GM23338 (cell line): Measurements from ENCODE around the gene WWOX. TPM values are rescaled to one million over a fixed set of nuclear protein-coding genes. Genes with fewer than 3 reads are reported as not detected.

ENCODE experiments used
- ATAC-seq: fragments of 200-7000 bp; cut with Tn5 transposase; 3 replicates; pipeline ENCODE4 v1.9.1; 2020
- DNase-seq: peaks from one replicate; pipeline ENCODE4 v3.0.0-alpha.2; 2015; ENCODE audit warnings: low spot score
- H2AFZ ChIP-seq: fragments of 200-600 bp; sonication (generic); 2 replicates; pipeline ENCODE4 v1.8.0; 2016; ENCODE audit warnings: antibody characterized with exemption, mild to moderate bottlenecking, moderate library complexity
- H3F3A ChIP-seq: fragments of 200-600 bp; sonication (generic); replicated peaks from 2 replicates; pipeline ENCODE4 v1.8.0; 2017; ENCODE audit warnings: antibody characterized with exemption, mixed run types, low read depth
- H3K27ac ChIP-seq: fragments of 200-600 bp; sonication (generic); 2 replicates; pipeline ENCODE4 v1.6.1; 2016; ENCODE audit warnings: low read depth
- H3K27me3 ChIP-seq: fragments of 200-600 bp; sonication (generic); 2 replicates; pipeline ENCODE4 v1.8.0; 2016; ENCODE audit warnings: mild to moderate bottlenecking, mixed run types, moderate library complexity; ENCODE audit not compliant: insufficient read depth
- H3K36me3 ChIP-seq: fragments of 200-600 bp; sonication (generic); 2 replicates; pipeline ENCODE4 v1.8.0; 2016; ENCODE audit warnings: mild to moderate bottlenecking; ENCODE audit not compliant: insufficient read depth
- H3K4me1 ChIP-seq: fragments of 200-600 bp; sonication (generic); 2 replicates; pipeline ENCODE4 v1.8.0; 2016; ENCODE audit warnings: mild to moderate bottlenecking, moderate library complexity; ENCODE audit not compliant: insufficient read depth
- H3K4me2 ChIP-seq: fragments of 200-600 bp; sonication (generic); 2 replicates; pipeline ENCODE4 v1.7.1; 2017; ENCODE audit warnings: mixed run types
- H3K4me3 ChIP-seq: fragments of 200-600 bp; sonication (generic); 2 replicates; pipeline ENCODE4 v1.6.1; 2016; ENCODE audit warnings: mixed run types
- H3K79me2 ChIP-seq: fragments of 200-600 bp; sonication (generic); replicated peaks from 2 replicates; pipeline ENCODE4 v1.8.0; 2017; ENCODE audit warnings: mild to moderate bottlenecking; ENCODE audit not compliant: insufficient read depth
- H3K9me2 ChIP-seq: fragments of 200-600 bp; sonication (generic); 2 replicates; pipeline ENCODE4 v1.8.0; 2017; ENCODE audit not compliant: insufficient read depth
- H4K20me1 ChIP-seq: fragments of 200-600 bp; sonication (generic); replicated peaks from 2 replicates; pipeline ENCODE4 v1.8.0; 2017; ENCODE audit warnings: mild to moderate bottlenecking; ENCODE audit not compliant: insufficient read depth
- H3K27ac Mint-ChIP-seq: 2 replicates; pipeline ENCODE4 v1.8.0; 2020; ENCODE audit warnings: inconsistent platforms, mild to moderate bottlenecking, moderate library complexity, mixed read lengths
- H3K27me3 Mint-ChIP-seq: 3 replicates; pipeline ENCODE4 v1.8.0; 2022; ENCODE audit warnings: low read depth, mild to moderate bottlenecking, moderate library complexity, mixed read lengths, inconsistent platforms; ENCODE audit not compliant: insufficient read depth, poor library complexity
- H3K36me3 Mint-ChIP-seq: 3 replicates; pipeline ENCODE4 v1.8.0; 2021; ENCODE audit warnings: low read depth, mild to moderate bottlenecking, inconsistent platforms, moderate library complexity, mixed read lengths
- H3K4me1 Mint-ChIP-seq: 3 replicates; pipeline ENCODE4 v1.8.0; 2020; ENCODE audit warnings: mild to moderate bottlenecking, inconsistent platforms, mixed read lengths
- H3K4me3 Mint-ChIP-seq: 3 replicates; pipeline ENCODE4 v1.8.0; 2021; ENCODE audit warnings: moderate library complexity, mild to moderate bottlenecking, inconsistent platforms, mixed read lengths
- H3K9me3 Mint-ChIP-seq: 3 replicates; pipeline ENCODE4 v1.8.0; 2020; ENCODE audit warnings: moderate library complexity, mild to moderate bottlenecking, inconsistent platforms, mixed read lengths
- CREB1 ChIP-seq: fragments of 250-450 bp; sonication (Bioruptor Pico); IDR thresholded peaks from 2 replicates; pipeline ENCODE4 v1.5.0; 2020; ENCODE audit warnings: low read depth, mild to moderate bottlenecking, moderate library complexity
- CTCF ChIP-seq, 2 experiments: fragments of 200-600 bp in 1 of 2; sonication (generic) in 1 of 2; conservative IDR thresholded peaks; 2 replicates each; pipeline versions ENCODE4 v1.5.1 to v1.6.1; 2016 to 2017; ENCODE audit warnings: antibody characterized with exemption in 2 of 2, low read depth in 2 of 2, mild to moderate bottlenecking in 2 of 2, moderate library complexity in 1 of 2
- EZH2 ChIP-seq: fragments of 200-600 bp; sonication (generic); IDR thresholded peaks from one replicate; pipeline ENCODE4 v1.8.0; 2017; ENCODE audit warnings: antibody characterized with exemption, mild to moderate bottlenecking, low read depth; ENCODE audit not compliant: unreplicated experiment
- JUNB ChIP-seq: IDR thresholded peaks from one replicate; pipeline ENCODE4 v1.6.1; 2016; ENCODE audit warnings: antibody characterized with exemption; ENCODE audit not compliant: unreplicated experiment
- NANOG ChIP-seq: IDR thresholded peaks from 2 replicates; pipeline ENCODE4 v1.6.1; 2016; ENCODE audit warnings: antibody characterized with exemption, borderline replicate concordance
- POLR2AphosphoS5 ChIP-seq: IDR thresholded peaks from 2 replicates; pipeline ENCODE4 v1.6.1; 2016; ENCODE audit warnings: antibody characterized with exemption, low read depth
- REST ChIP-seq: IDR thresholded peaks from one replicate; pipeline ENCODE4 v1.6.1; 2018; ENCODE audit warnings: antibody characterized with exemption; ENCODE audit not compliant: unreplicated experiment
- STAT1 ChIP-seq: IDR thresholded peaks from one replicate; pipeline ENCODE4 v1.6.1; 2016; ENCODE audit warnings: antibody characterized with exemption; ENCODE audit not compliant: unreplicated experiment
- ZNF114 ChIP-seq: fragments of 250-450 bp; sonication (Bioruptor Pico); IDR thresholded peaks from 2 replicates; pipeline ENCODE4 v1.5.0; 2020; ENCODE audit warnings: mild to moderate bottlenecking, moderate library complexity
- ZNF331 ChIP-seq: fragments of 250-450 bp; sonication (Bioruptor Pico); IDR thresholded peaks from 2 replicates; pipeline ENCODE4 v1.5.0; 2020; ENCODE audit warnings: low read depth, mild to moderate bottlenecking, moderate library complexity
- ZNF462 ChIP-seq: fragments of 250-450 bp; sonication (Bioruptor Pico); IDR thresholded peaks from 2 replicates; pipeline ENCODE4 v1.5.0; 2020; ENCODE audit warnings: mild to moderate bottlenecking, moderate library complexity
- polyA plus RNA-seq: library from polyadenylated mRNA; unstranded; fragments of >200 nt; fragmentation: Nextera tagmentation; extraction: Ambion mirVana; gene quantifications from 2 replicates; pipeline ENCODE4 v1.2.1, GENCODE V29; 2016
- total RNA-seq: library from RNA; depleted of rRNA; stranded (reverse); fragments of >200 nt; shearing (Covaris generic); gene quantifications from 2 replicates; pipeline ENCODE4 v1.2.3, GENCODE V29; 2014

WWOX gene
- total and polyA plus RNA-seq, 2 experiments from 2014 or later: 10.0 to 19.3 TPM

- Mint-ChIP-seq H3K4me1 (peaks cover 3% of the 10 kb centered on the region; the same call in 1 of the 3 replicates), H3K9me3 (peaks cover 11% of the 10 kb centered on the region), H3K36me3 (peaks cover 3% of the 10 kb centered on the region; the same call in 2 of the 3 replicates), H3K27ac (no peak overlapping the region), H3K4me3 (no peak overlapping the region), H3K27me3 (peaks cover 2% of the 10 kb centered on the region)
- Histone ChIP-seq H3K36me3 (no peaks in the 10 kb centered on the region), H3K4me3 (no peak overlapping the region), H3K4me1 (no peaks in the 10 kb centered on the region), H3K27me3 (no peaks in the 10 kb centered on the region), H3F3A (no peaks in the 10 kb centered on the region), H3K79me2 (no peaks in the 10 kb centered on the region), H2AFZ (no peak overlapping the region), H3K9me2 (no peaks in the 10 kb centered on the region), H3K27ac (no peak overlapping the region), H3K4me2 (no peak overlapping the region), H4K20me1 (no peaks in the 10 kb centered on the region)
- ATAC-seq (no peak), DNase-seq (no peak)
- no peak for TF ChIP-seq POLR2AphosphoS5
- TF ChIP-seq CREB1 (CRISPR knock-in tag): no peak
- TF ChIP-seq NANOG: no peak
- TF ChIP-seq STAT1: no peak
- TF ChIP-seq JUNB: no peak
- no peak for TF ChIP-seq ZNF462
- TF ChIP-seq CTCF (conservative IDR thresholded peaks at IDR 0.05; ENCODE audit: low read depth in 2 of 2): no peak
- TF ChIP-seq EZH2: no peak
- TF ChIP-seq REST: no peak
- no peak for TF ChIP-seq ZNF331 (CRISPR knock-in tag)
- TF ChIP-seq ZNF114 (CRISPR knock-in tag): no peak
These were observed 1028.3 kb downstream of the WWOX start for GRCh38 chr16:79127766-79128165.
